Measurements from ENCODE around the gene CASP7.

CASP7 gene

DNA sequence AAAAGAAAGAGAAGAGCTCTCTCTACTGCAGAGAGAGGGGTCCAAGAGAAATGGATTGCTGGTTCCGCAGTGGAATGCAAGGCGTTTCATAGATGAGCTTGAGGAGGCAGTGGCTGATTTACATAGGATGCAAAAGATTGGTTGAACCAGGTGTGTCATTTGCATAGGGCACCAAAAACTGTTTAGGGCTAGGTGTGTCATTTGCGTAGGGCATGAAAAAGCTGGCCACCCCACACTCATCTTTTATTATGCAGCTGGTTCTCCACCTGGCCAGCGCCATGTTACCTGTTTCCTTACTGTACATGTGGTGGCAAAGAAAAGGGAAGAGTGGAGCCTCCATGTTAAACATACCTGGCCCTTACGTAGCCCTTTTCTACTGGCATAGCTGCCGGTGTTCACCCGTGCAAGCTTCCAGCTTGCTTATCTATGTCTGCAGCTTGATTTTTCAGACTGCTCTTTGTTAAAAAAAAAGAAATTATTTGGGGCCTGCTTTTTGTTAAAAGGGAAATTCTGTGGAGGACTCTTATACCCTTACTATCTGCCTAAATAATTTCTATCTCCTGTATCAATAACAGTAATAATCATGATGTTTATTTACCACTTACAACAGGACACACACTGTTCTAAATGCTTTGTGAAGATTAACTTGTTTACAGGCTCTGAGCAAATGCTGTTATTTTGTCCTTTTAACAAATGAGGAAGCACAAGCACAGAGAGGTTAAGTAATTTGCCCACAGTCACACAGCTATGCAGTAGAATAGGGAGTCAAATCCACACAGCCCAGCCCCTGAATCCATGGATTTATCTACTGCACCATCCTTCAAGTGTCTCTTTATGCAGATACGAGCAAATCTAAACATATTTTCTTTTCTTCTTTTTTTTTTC, 33.3 kb downstream of the CASP7 start:
- DNase-seq (ENCODE audit: low spot score): no peak

DNA sequence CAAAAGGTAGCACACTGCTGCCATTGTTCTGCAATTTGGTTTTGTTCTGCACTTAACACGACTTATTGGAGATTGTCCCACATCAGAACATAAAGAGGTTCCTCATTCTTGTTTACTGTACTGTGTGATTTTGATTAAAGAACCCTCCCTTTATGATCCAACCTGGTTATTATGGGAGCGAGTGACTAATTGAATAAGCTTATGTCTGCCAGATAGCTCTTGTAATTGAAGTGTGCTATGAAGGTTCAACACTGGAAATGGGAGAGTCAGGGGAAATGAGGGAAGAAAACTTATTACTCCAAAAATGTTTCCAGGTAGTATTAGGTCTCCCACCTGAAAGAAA, 33.9 kb downstream of the CASP7 start:
- no peak for DNase-seq (ENCODE audit: low spot score)

DNA sequence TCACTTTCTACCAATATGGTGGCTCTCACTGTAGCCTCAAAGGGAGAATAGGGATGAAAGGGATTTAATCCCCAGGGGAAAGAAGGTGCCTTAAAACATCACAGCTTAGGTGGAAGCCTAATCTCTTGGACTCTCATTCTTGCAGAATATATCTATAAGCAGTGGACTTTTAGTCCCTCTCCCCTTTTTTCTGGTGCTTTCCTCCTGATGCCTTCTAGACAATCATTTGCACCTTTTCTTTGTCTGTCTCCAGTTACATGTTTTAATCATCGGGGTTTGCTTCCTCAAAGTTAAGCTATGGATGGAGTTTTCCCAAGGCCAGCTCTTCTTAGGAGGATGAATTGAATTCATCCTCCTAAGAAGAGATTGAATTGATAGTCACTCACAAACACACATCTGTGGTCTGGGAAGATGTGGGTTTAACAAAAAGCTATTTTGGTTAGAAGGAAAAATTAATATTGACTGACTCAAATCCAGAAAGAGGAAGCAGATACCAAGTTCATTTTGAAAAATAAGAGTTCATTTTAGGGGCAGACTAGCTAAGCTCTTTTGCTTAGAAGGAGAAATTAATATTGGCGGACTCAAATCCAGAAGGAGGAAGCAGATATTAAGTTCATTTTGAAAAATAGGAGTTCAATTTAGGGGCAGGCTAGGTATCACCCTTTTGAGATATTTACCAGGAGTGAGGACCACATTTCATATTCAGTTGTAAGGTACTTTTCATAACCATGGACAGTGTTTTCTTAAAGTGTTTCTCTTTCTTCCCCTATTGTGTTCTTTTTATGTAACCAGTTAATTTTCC, 36.6 kb downstream of the CASP7 start:
- DNase-seq (ENCODE audit: low spot score): no peak

DNA sequence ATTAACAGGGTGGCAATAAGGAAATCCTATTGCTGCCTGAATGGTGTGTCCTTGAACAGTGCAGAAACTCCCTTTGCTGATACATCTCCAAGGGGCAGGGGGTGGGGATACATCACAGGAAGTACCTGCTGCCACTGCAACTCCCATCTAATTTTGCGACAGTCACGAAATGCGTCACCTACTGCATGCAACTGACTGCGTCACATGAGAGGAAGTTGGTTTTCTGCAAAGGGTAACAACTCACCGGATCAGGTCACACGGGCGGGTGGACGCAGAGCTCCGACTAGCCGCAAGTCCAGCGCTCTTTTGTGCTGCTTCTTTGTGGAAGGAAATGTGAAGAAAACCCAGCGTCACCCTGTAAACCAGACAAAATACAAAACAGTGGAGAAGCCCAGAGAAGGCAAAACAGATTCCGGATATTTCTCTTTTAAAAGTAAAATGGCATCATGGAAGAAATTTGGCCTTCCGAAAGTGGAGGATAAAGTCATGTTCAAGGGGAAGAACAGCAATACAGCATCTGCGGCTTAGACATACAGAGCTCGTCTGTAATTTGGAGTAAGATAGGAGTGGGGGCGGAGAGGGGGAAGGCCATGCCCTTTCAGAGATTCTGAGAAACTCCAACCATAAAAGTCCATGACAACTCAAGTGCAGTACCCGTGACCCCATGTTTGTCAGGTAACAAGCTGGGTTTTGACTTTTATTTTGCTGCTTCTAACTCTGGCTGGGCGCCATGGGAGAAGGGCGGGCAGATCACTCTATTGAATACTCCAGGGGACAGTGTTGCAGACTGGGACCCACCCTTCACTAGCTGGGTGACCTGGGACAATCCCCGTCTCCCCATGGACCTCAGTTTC, 39.5 kb downstream of the CASP7 start:
- DNase-seq (ENCODE audit: low spot score): no peak

DNA sequence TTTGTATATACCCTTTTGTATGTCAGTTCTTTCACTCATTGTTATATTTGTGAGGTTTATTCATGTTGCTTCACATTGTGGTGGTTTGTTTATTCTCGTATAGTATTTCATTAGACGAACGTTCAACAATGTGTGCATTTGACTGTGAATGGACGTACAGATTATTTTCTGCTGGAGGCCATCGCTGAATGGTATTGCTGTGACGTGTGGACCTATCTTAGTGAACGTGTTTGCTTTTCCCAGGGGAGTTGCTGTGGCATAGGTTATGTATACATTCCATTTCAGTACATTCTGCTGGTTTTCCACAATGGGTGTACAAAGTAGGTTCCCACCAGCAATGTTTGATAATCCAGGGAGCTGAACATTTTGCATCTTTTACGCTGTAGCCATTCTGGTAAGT, 40.7 kb downstream of the CASP7 start:
- DNase-seq (ENCODE audit: low spot score): no peak

DNA sequence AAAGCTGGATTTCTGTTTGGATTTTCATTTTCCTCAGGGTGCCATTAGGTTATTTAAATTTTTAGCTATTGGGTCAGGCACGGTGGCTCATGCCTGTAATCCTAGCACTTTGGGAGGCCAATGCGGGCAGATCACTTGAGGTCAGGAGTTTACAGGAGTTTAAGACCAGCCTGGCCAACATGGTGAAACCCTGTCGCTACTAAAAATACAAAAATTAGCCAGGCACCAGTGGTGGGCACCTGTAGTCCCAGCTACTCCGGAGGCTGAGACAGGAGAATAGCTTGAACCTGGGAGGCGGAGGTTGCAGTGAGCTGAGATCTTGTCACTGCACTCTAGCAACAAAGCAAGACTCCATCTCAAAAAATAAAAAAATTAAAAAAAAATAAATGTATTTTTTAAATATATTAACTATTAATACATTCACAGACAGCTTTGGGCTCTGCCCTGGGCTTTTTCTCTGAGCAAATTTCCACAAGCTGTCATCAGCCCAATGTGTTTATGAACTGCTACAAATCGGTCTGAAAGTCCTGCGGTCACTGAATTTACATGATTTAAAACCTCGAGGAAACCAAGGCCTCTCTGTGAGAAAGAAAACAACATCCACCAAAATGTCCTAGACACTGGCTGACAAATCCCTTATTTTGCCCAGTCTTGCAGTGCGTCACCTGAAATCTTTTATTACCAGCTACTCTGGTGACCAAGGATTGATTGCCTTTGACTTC, 52.6 kb downstream of the CASP7 start:
- no peak for DNase-seq (ENCODE audit: low spot score)

DNA sequence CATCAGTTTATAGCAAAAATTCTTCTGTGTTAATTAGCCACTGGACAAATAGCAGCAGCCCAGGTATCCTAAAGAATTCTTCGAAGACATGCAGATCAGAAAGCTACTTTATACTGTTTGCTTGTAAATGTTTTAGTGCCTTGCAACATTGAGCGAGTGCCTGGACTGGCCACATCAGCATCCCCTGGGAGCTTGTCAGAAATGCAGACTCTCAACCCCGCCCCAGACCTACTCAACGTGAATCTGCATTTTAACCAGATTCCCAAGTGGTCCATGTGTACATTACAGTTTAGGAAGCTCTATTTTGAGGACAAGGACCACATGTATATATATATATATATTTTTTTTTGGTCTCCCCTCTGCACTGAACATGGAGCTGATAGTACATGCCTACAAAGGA, 53.3 kb downstream of the CASP7 start:
- DNase-seq (ENCODE audit: low spot score): no peak

DNA sequence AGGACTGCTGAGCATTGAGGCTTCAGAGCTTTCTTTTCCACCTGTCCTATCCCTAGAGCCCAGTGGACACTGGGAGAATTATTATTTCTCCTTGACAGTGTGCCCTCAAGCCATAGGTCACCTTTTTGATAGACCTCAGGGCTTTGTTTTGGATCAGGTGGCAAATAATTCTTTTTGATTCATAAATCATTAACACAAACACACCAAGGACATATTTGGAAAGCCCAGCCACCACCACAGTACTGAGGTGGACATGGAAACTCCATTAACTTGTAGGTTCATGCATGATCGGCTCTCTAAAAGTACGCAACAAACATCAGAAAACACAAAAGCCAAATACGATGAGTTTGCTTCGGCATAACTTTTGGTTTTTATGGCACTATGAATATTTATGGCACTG, 53.9 kb downstream of the CASP7 start:
- DNase-seq (ENCODE audit: low spot score): no peak

DNA sequence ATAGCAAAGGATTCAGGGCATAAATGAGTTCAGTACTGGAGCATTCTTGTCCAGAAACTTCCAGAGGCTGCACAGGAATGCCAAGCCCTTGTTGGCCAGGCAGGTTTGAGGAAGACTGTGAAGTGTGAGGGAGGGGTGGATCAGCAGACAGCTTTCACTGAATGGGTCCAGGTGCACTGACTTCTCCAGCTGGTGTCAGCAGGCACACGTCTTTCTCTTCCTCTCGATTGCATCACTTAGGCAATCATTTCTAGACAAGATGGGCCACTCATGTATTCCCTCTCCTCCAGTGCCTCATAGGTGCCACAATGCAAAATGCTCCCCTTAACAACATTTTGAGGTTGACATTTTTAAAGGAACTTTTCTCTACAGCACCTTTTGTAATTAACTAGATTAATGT, 56.2 kb downstream of the CASP7 start:
- DNase-seq (ENCODE audit: low spot score): no peak

DNA sequence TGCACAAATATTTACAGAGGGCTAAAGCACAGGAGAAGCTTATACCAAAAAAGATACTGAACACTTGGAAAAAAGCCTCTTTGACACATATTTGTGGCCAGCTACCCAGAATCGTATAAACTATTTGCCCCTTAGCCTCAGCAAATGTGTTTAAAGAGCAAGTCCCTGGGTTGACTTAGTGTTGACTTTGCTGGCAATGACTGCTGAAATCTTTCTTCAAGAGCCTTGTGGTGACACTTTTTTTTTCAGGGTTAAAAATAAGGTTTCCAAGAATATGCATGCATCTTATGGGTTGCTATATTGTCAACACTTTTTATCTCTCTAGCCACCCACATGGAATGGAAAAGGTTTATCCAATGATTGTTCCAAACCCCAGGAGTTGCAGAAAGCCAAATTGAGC, 56.9 kb downstream of the CASP7 start:
- no peak for DNase-seq (ENCODE audit: low spot score)

DNA sequence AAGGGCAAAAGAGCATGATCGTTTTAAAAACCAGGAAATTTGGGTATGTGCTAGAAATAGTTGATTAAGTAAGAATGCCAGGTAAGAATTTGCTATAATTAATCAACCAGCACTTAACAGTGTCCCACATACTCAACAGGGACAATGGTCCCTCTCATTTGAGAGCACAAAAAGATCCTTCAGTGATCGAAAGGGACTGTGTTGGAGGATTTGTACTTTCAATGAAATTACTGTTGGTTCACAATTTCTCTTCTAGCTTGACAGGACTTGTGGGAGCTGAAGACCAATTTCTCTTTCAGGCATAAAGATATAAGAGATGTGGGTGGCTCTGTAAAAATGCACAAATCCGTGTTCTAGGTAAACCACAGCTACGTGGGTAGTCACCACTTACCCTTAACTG, 59.3 kb downstream of the CASP7 start:
- peak; percentile 25 for DNase-seq (ENCODE audit: low spot score)

DNA sequence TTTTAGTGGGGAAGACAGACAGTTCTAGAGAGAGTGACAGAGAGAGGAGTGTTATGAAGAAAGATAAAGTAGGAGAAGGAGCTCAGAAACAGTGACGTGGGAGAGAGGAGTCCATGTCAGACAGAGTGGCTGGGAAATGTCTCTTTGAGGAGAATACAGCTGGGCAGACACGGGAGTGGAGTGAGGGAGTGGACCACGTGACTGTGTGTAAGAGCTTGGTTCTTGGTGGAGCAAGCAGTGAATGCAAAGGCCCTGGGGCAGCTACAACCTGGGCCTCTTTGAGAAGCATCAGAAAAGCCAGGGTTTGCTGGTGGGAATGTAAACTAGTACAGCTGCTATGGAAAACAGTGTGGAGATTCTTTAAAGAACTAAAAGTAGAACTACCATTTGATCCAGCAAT, 59.9 kb downstream of the CASP7 start:
- no peak for DNase-seq (ENCODE audit: low spot score)

DNA sequence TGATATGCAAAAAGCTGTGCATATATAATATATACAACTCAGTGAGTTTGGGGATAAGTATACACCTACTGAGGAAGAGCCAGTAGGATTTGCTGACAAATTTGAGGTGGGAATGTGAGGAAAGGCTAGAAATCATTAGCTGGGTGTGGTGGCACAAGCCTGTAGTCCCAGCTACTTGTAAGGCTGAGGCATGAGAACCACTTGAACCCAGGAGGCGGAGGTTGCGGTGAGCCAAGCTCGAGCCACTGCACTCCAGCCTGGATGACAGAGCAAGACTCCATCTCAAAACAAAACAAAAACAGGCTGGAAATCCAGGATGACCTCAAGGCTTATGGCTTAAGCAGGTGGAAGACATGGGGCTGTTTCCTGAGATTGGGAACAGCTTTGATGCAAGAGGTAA, 61.1 kb downstream of the CASP7 start:
- DNase-seq (ENCODE audit: low spot score): no peak

DNA sequence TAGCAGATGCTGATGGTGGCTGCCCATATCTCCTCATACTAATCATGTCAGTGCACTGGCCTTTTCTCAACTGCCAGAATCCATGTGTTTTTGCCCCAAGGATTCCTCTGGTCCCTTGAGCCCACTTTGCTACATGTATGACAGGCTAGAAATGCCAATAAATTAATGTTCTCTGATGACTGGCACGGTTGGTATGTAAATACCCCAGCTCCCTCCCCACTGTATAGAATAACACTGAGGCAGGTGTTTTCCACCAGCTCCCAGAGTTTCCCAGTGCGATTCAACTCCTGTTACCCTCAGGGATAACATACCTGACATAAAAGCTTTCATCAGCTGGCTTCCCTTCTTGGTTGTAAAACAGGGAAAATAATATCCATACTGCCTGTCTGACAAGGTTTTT, 62.8 kb downstream of the CASP7 start:
- no peak for DNase-seq (ENCODE audit: low spot score)

DNA sequence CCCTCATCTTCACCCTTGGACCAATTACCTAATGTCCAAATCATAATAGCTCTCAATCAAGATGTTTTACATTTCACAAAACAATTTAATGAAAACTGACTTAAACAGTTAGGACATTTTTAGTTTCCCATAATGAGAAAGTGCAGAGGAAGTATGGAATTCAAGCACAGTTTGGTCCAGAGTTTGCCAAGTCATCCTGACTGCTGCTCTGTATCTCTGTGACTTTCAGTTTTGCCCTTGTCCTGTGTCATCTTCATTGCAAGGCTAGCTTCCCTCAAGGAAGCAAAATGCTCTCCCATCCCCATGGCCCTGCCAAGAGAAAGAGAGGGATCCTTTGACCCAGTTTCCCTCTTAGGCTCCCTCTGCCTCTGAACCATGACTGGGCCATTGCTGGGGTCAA, 63.9 kb downstream of the CASP7 start:
- no peak for DNase-seq (ENCODE audit: low spot score)

DNA sequence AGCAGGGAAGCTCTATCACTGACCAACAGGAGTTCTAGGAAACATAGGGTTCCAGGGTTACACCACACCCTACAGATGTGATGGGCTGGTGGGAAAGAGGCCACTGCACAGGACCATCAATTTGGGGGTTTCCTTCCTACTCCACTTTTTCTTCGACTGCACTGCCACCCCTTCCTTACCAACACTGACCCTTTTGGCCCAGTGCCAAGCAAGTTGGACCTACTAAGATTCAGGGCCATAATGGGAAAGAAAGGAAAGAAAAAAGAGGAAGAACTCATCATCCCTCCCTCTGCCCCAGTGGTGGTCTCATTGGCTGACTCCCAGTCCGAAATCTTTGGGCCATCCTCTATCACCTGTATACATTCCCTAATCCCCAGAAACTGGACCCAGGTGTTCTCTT, 65.7 kb downstream of the CASP7 start:
- no peak for DNase-seq (ENCODE audit: low spot score)

DNA sequence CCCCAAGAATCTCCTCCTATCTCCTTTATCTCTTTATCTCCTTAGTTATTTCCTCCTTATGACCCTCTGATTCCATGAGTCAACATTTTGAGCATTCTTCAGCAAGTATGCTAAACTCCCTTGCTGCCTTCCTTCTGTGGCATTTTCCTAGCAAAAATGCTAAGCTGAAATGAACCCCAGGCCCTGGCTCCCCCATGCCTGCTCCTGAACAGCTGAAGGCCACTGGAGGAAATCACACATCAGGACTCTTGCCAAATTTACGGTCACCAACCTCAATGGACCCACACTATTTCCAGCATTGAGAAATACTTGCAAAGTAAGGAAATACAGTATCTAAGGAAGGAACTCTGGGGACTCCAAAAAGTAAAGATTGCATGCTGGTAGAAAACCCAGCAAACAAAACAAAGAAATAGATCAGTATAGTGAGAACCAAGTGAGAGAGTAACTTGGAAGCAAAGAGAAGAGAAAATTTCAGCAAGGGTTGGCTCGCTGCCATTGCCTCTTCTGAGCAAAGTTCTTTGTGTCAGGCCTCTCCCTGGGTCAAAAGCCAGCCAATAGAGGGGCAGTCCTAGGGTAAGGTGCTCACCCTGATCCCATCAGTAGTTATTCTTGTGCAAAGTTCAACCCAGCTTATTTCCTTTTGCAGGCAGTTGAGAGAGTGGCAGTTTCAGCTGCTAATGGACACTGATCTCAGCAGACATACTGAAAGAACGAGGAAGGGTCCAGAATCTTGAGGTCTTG, 66.7 kb downstream of the CASP7 start:
- no peak for DNase-seq (ENCODE audit: low spot score)

DNA sequence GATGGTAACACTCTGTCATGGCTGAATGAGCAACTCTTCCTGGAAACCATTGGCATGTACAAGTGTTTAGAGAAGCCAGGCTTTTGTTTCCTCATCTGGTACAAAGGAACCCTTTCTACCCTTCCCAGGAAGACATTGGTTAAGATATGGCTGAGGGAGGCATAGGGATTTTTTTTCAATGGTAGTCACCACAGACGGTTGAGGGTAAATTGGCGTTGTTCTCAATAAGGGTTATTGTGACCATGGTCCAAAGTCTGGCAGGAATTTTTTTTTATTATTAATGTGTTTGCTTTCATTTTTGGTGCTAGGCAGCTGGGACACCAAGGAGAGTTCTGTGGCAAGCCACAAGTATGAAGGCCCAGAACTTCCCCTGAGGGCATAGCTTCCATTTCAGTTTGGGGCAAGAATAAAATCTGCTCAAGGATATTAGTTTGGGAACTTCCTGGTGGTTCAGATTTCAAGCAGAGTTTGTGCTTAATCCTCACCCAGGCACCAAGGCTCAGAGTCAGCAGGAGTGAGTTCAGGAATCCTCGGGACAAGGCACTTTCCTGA, 71.5 kb downstream of the CASP7 start, which contains the start of gene PLEKHS1:
Gene PLEKHS1, plus strand, starts transcription at position 502 of the 552 bp plus-strand sequence. CDS start 3,596 bp downstream, outside the sequence.
- no peak for DNase-seq (ENCODE audit: low spot score)

DNA sequence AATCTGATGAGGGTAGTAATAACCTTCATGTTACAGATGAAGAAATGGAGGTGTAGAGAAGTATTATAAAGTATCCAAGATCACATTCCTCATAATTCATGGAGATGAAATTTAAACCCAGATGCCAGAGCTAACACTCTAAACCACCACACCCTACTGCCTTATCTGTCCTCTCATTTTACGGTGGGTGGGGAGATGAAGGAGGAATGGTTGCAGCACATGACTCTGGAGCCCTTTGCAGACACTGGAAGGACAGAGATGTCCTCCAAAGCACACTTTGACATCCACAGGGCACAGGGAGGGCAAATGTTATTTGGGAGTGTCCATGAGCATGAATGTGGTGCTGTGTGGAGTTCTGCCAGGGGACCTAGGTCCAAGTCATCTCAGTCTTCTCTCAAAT, 72.8 kb downstream of the CASP7 start:
- no peak for DNase-seq (ENCODE audit: low spot score)

DNA sequence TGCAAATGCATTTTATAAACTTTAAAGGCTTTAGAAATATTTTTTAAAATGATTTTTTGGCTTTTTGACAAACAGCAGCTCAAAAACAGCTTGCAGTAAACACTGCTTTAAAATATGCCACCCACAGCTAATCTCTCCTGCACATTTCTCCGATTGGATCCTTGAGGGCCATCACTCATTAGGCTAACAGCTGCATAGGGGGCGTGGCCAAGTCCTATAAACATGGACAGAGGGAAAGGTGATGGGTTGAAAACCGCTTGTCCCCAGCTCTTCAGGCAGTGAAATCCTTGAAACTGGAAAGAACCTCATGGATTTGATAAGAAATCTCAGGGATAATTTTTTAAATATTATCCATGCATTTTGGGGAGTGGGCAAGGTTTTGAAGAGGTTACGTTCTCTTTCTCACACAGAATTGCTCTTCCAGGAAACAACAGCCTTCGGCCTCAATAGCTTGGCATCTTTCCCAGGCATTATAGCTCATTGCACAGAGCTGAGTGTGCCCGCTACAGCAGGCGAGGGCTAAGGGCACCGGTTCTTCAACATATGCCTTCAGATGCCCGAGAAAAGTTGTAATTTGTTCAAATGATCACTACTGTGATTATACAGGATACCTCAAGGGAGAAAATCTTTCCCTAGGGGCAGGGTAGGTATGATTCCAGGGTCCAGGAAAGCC, 73.4 kb downstream of the CASP7 start:
- no peak for DNase-seq (ENCODE audit: low spot score)
